GM18502 (cell line): ENCODE data around the gene RCC2.

Source experiments
- ATAC-seq: cut with Tn5 transposase; IDR thresholded peaks from one replicate; pipeline ENCODE4 v1.9.1; 2021; ENCODE audit warnings: mild to moderate bottlenecking; ENCODE audit not compliant: unreplicated experiment, poor library complexity

The RCC2 gene

GRCh38 chr1:17447501-17447992 is 8.1 kb upstream of the RCC2 start:
- ATAC-seq = no peak

- ATAC-seq = no peak
Measured at GRCh38 chr1:17442841-17443240, 3.4 kb upstream of the RCC2 start.

GRCh38 chr1:17441993-17442357 is 2.5 kb upstream of the RCC2 start:
- ATAC-seq = no peak

- ATAC-seq = no peak
Measured at GRCh38 chr1:17441265-17441992, 2.0 kb upstream of the RCC2 start.

- no peak for ATAC-seq
Measured at GRCh38 chr1:17440827-17441168, 1.3 kb upstream of the RCC2 start.

- ATAC-seq = no peak
Measured at GRCh38 chr1:17440074-17440826, 773 bp upstream of the RCC2 start.

- ATAC-seq = peak; percentile 42
Measured at GRCh38 chr1:17438318-17439249, 893 bp downstream of the RCC2 start.

GRCh38 chr1:17437580-17438317 is 1.7 kb downstream of the RCC2 start:
- ATAC-seq = peak; percentile 39

- no peak for ATAC-seq
Measured at GRCh38 chr1:17437260-17437579, 2.3 kb downstream of the RCC2 start.

- ATAC-seq = no peak
Measured at GRCh38 chr1:17436380-17437174, 2.9 kb downstream of the RCC2 start.

GRCh38 chr1:17434601-17435000 is 4.9 kb downstream of the RCC2 start:
- no peak for ATAC-seq

- no peak for ATAC-seq
Measured at GRCh38 chr1:17434016-17434415, 5.5 kb downstream of the RCC2 start.

GRCh38 chr1:17433261-17433660 is 6.2 kb downstream of the RCC2 start:
- ATAC-seq = no peak

- no peak for ATAC-seq
Measured at GRCh38 chr1:17432412-17432811, 7.1 kb downstream of the RCC2 start.

- ATAC-seq = no peak
Measured at GRCh38 chr1:17429183-17429582, 10.3 kb downstream of the RCC2 start.

GRCh38 chr1:17427696-17428660 is 11.5 kb downstream of the RCC2 start:
- ATAC-seq = no peak

GRCh38 chr1:17425806-17426600 is 13.5 kb downstream of the RCC2 start:
- no peak for ATAC-seq
